Activated CD8-positive, alpha-beta T cell treated with anti-CD3 and anti-CD28 coated beads, Interleukin-2, amount 10 ng/mL, durations not matched to agents 7 days and 5 days (primary cell): Measurements from ENCODE around the gene IRAK1. TPM values are rescaled to one million over a fixed set of nuclear protein-coding genes. Genes with fewer than 3 reads are reported as not detected.

Source experiments
- ATAC-seq: fragments of 150-1000 bp; cut with Tn5 transposase; one replicate; pipeline ENCODE4 v1.10.0; 2021; ENCODE audit warnings: moderate library complexity
- CTCF ChIA-PET: fragments of 350-600 bp; sonication (Branson Sonifier 250); formaldehyde crosslinking; loops from one replicate; lab custom pipeline; 2021; ENCODE audit warnings: antibody characterized with exemption; lab: Charles Lee
- POLR2A ChIA-PET: fragments of 350-600 bp; sonication (Branson Sonifier 250); formaldehyde crosslinking; loops from one replicate; lab custom pipeline; 2021; ENCODE audit warnings: antibody characterized with exemption; lab: Charles Lee
- DNase-seq: peaks from one replicate; pipeline ENCODE4 v3.0.0-alpha.2; 2020
- H3K27ac Mint-ChIP-seq: one replicate; pipeline ENCODE4 v1.8.0; 2021; ENCODE audit warnings: mild to moderate bottlenecking, mixed read lengths
- H3K27me3 Mint-ChIP-seq: one replicate; pipeline ENCODE4 v1.8.0; 2021; ENCODE audit warnings: low read depth, mixed read lengths
- H3K36me3 Mint-ChIP-seq: one replicate; pipeline ENCODE4 v1.8.0; 2021; ENCODE audit warnings: low read depth, mixed read lengths
- H3K4me1 Mint-ChIP-seq: one replicate; pipeline ENCODE4 v1.8.0; 2021; ENCODE audit warnings: low read depth, mixed read lengths
- H3K4me3 Mint-ChIP-seq: one replicate; pipeline ENCODE4 v1.8.0; 2021; ENCODE audit warnings: mild to moderate bottlenecking, mixed read lengths
- H3K9me3 Mint-ChIP-seq: one replicate; pipeline ENCODE4 v1.8.0; 2022; ENCODE audit warnings: mixed read lengths; ENCODE audit not compliant: insufficient read depth
- total RNA-seq, 2 experiments: library from RNA; stranded (reverse); gene quantifications; one replicate each; pipeline ENCODE4 v1.2.3, GENCODE V29; 2021

Gene IRAK1
- total RNA-seq, 2 experiments from 2014 or later: 164 to 165 TPM

DNA sequence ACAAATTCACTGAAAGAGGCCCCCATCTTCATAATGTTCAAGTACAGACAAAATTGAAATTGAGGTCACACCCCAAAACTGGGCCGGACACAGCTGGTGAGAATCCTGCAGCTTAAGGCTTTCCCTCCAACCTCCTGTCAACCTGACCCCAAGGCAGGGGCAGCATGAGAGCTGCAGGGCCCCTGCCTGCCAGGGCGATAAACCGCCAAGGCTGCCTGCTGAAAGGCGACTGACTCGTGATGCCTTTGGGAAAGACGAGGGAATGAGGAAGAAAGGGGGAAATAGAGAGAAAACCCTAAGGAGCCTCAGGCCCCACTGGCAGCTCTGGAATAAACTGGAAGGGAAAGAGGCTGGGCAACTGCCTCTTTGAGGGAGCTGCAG is 7.3 kb upstream of the IRAK1 start:
- Mint-ChIP-seq H3K4me1 (peaks cover 8% of the 10 kb centered on the region), H3K27ac (no peak overlapping the region), H3K27me3 (no peaks in the 10 kb centered on the region), H3K36me3 (peaks cover 22% of the 10 kb centered on the region), H3K9me3 (no peaks in the 10 kb centered on the region), H3K4me3 (no peak overlapping the region)
- ChIA-PET POLR2A (interaction anchor here (0.6 kb wide), 1 partner anchor 53 kb away, joined by 3 read pairs; no protein-coding TSS in a partner anchor), CTCF (interaction anchor here (0.7 to 2.9 kb wide), 4 partner anchors 13 to 248 kb away, joined by 3 to 14 read pairs (median 3); no protein-coding TSS in a partner anchor)
- no peak for ATAC-seq
- no peak for DNase-seq

DNA sequence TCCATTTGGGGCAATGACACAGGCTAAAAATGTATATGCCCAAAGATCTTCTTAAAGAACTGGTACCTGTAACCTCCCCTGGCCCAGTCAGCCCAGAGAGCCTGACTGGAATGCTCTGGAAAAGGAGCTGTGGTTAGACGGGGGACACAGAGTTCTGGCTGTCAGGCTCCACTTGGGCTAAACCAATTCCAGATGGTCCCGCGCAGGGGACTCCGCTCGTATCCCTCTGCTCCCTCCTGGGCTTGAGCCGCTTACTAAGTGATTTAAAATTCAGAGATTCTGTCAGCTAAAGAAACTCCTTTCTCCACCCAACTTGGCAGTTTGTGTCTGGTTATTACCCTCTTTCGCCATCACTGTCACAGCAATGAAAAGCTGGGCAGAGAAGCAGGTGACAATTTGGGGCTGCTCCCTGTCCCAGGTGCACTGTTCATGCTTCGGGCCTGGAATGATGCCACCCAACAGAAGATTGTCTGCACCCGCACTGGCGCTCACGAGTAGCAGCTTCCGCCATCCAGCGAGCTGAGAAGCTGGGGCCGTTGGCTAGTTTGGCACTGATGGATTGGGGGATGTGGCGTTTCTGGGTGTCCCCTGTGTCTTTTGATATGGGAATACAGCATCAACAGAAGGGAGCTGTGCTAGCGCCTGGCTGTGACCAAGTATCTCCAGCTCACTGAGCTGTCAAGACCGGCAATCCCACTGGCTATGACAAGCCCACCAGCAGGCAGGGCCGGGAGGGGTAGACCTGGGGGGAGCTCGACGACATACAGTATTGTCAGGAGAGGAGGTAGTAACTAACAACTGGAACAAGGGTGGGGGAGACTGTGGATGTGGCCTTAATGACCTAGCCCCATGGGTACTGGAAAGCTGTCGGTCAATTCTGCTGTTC is 6.7 kb upstream of the IRAK1 start:
- ATAC-seq: no peak
- POLR2A ChIA-PET: interaction anchor here (0.6 kb wide), 1 partner anchor 64 kb away, joined by 3 read pairs; no protein-coding TSS in a partner anchor
- H3K36me3 Mint-ChIP-seq: peaks cover 15% of the 10 kb centered on the region

DNA sequence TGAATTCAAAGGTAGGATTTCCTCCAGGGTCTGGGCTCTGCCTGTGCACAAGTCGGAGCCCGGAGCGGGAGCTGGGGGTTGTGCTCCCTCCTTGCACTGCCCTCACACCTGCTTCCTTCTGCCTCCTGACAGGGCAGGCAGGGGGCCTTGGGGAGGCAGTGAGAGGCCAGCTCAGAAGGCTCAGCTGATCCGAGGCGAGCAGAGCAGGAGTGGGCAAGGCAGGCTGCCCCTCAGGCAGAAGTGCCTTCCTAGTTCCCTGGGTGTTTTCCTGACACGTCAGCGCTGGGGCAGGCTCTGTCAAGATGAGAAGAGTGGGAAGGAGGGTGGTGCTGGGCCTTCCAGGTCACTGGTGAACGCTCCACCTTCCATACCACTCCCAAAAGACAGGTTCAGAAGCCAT is 5.5 kb upstream of the IRAK1 start:
- CTCF ChIA-PET: no interaction called here
- H3K27ac Mint-ChIP-seq: no peak overlapping the region
- POLR2A ChIA-PET: no interaction called here

More for the DNA sequence above, 6.7 kb upstream of the IRAK1 start:
- no peaks in the 10 kb centered on the region for H3K27me3 Mint-ChIP-seq
- H3K4me3 Mint-ChIP-seq: no peak overlapping the region
- CTCF ChIA-PET: interaction anchor here (0.7 to 2.9 kb wide), 4 partner anchors 13 to 247 kb away, joined by 3 to 14 read pairs (median 3); no protein-coding TSS in a partner anchor
- no peak for DNase-seq
- no peak overlapping the region for H3K27ac Mint-ChIP-seq
- H3K9me3 Mint-ChIP-seq: no peaks in the 10 kb centered on the region
- peaks cover 8% of the 10 kb centered on the region for H3K4me1 Mint-ChIP-seq

DNA sequence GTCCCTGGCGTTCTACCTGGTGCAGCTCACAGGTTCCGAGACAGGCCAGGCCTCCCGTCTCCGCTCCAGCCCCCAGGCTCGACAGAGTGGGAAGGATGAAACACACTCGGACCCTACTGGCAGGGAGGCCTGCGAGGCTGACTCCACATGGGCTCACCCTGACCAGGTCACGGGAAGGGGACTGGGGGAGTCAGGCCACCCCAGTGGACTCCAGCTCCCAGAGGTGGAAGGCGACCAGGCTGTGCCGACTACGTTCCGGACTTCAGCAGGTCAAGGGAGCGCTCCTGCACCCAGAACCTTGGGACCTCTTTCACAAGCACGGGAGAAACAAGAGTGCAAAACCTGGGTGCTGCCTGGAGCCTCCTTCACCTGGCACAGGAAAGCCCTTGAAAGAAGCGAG is 4.6 kb upstream of the IRAK1 start:
- CTCF ChIA-PET: no interaction called here
- DNase-seq (no peak), ATAC-seq (no peak)
- Mint-ChIP-seq H3K36me3 (peaks cover 13% of the 10 kb centered on the region), H3K4me1 (peaks cover 14% of the 10 kb centered on the region), H3K4me3 (no peak overlapping the region), H3K9me3 (no peaks in the 10 kb centered on the region), H3K27me3 (no peaks in the 10 kb centered on the region), H3K27ac (no peak overlapping the region)
- POLR2A ChIA-PET: no interaction called here

More for the DNA sequence above, 5.5 kb upstream of the IRAK1 start:
- no peak overlapping the region for H3K4me3 Mint-ChIP-seq
- H3K27me3 Mint-ChIP-seq: no peaks in the 10 kb centered on the region
- no peaks in the 10 kb centered on the region for H3K9me3 Mint-ChIP-seq
- peaks cover 15% of the 10 kb centered on the region for H3K36me3 Mint-ChIP-seq
- H3K4me1 Mint-ChIP-seq: peaks cover 14% of the 10 kb centered on the region
- ATAC-seq: no peak
- DNase-seq: no peak

DNA sequence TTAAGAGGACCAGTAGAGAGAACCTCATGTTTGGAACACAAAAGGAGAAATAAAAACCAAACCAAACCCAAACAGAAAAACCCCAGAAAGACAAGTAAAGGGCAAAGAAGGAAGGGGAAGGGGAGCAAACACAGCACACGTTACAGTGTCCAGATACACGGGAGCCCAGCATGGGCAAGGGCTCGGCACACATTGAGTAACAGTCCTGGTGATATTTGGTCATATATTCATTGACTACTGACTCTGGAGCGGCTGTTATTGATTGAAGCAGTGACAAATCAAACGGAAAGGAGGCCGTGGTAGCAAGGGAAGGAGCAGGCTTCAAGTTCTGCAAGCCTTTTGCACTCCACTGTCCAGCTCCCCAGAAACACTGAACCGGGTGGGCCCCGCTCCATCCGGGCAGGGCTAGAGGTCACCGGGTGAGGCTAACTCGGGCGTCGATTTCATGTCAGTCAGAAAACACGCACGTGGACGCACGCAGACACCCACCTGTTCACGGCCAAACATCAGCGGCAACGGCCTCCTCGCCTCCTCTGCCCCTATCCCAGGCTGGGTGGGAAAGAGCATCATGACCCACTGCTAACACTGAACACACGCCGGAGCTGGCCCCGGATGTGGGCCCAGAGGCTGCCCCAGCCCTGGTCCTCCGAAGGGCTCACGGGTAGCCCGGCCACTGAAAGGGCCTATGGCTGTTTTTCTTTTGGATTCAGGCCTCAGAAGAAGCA is 3.7 kb upstream of the IRAK1 start:
- POLR2A ChIA-PET: interaction anchor here (0.6 kb wide), 1 partner anchor 894 kb away, joined by 4 read pairs; no protein-coding TSS in a partner anchor
- Mint-ChIP-seq H3K27me3 (no peaks in the 10 kb centered on the region), H3K36me3 (peaks cover 16% of the 10 kb centered on the region), H3K4me1 (peaks cover 10% of the 10 kb centered on the region), H3K4me3 (no peak overlapping the region), H3K27ac (peak overlapping the region; percentile 66), H3K9me3 (no peaks in the 10 kb centered on the region)
- CTCF ChIA-PET: no interaction called here
- no peak for DNase-seq
- ATAC-seq: no peak

DNA sequence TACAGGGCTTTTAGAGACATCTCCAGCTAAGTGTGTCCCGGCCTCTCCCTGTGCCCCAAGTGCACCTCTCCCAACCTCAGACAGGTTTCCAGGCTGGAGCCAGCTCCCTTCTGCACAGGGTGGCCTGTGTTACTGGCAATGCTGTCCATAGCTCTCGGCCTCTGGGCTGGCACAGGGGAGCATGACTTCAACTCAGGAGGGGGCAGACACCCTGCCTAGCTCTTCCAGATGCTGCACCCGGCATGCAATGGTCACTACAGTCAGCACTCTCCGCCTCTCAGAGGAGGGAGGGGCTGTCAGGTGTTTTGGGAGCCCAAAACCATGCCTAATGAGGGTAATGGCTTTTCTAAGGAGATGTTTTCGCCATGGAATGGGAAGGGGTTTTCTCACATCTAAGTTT is 2.4 kb upstream of the IRAK1 start:
- POLR2A ChIA-PET: no interaction called here
- no peak for DNase-seq
- ATAC-seq: no peak
- Mint-ChIP-seq H3K27me3 (no peaks in the 10 kb centered on the region), H3K4me3 (no peak overlapping the region), H3K27ac (no peak overlapping the region), H3K9me3 (no peaks in the 10 kb centered on the region), H3K36me3 (peaks cover 17% of the 10 kb centered on the region), H3K4me1 (peaks cover 10% of the 10 kb centered on the region)
- CTCF ChIA-PET: interaction anchor here (1.0 kb wide), 1 partner anchor 9 kb away, joined by 5 read pairs; no protein-coding TSS in a partner anchor

DNA sequence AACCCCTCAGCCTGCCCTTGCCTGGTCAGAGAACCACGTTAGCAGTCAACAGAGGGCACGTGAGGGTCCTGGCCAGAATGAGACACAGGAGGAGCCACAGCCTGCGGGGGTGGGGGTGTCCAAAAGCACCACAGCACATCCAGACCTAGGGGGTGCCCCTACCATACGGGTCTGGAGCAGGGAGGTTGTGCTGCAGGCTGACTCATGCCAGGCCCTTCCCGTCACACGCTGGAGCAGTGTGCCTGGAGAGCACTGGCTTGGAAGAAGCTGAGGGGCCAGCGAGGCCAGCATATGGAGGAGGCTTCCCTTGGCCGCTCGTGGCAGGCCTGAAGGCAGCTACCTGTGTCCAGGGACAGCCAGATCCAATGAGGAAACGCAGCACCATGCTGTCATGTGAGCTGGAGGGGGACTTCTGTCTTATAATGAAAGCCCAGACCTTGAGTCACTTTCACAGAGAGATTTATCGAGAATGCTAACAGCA is 1.5 kb upstream of the IRAK1 start:
- ChIA-PET CTCF (interaction anchor here (1.3 kb wide), 2 partner anchors 15 to 30 kb away, joined by 4 read pairs; no protein-coding TSS in a partner anchor), POLR2A (interaction anchor here (1.1 to 1.2 kb wide), 4 partner anchors 48 to 96 kb away, joined by 3 to 6 read pairs (median 4); partner anchors contain the start of genes HCFC1 and TMEM187)
- DNase-seq (no peak), ATAC-seq (no peak)
- Mint-ChIP-seq H3K27me3 (no peaks in the 10 kb centered on the region), H3K4me3 (no peak overlapping the region), H3K9me3 (no peaks in the 10 kb centered on the region), H3K27ac (peak overlapping the region; percentile 93), H3K4me1 (peaks cover 10% of the 10 kb centered on the region), H3K36me3 (peaks cover 21% of the 10 kb centered on the region)

DNA sequence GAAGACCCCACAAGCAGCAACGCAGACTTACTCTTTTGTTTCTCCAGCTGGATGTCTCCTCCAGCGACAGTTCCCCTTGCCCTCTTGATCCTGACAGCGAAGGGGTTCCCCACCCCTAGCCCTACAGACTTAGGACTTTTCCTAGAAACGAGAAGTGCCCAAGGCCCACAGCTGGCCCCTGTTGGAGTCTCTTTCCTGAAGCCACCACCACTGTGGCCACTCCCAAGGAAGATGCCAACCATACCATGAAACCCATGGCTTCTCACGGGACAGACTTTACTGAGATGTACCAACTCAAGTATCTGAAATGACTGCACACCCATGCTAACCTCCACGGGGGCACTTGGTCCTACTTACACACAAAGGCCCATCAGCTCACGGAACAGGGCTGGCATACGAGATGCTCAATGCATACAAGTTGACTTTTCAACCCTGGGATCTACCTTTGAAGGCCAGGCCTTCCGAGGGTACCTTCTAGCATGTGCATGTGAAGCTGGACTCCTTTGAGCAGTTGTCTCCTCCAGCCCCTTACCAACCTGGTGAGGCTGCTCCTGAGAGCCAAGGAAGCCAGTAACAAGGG is 924 bp upstream of the IRAK1 start:
- H3K9me3 Mint-ChIP-seq: no peaks in the 10 kb centered on the region
- no peaks in the 10 kb centered on the region for H3K27me3 Mint-ChIP-seq
- H3K36me3 Mint-ChIP-seq: peaks cover 26% of the 10 kb centered on the region
- DNase-seq (no peak), ATAC-seq (no peak)
- CTCF ChIA-PET: interaction anchor here (1.2 to 1.6 kb wide), 4 partner anchors 16 to 72 kb away, joined by 4 to 5 read pairs (median 4); no protein-coding TSS in a partner anchor
- peak overlapping the region; percentile 87 for H3K4me3 Mint-ChIP-seq
- peaks cover 15% of the 10 kb centered on the region for H3K4me1 Mint-ChIP-seq
- peak overlapping the region; percentile 93 for H3K27ac Mint-ChIP-seq
- POLR2A ChIA-PET: interaction anchor here (0.8 to 2.8 kb wide), 7 partner anchors 9 to 96 kb away, joined by 3 to 11 read pairs (median 4); partner anchors contain the start of genes ARHGAP4, HCFC1 and TMEM187

DNA sequence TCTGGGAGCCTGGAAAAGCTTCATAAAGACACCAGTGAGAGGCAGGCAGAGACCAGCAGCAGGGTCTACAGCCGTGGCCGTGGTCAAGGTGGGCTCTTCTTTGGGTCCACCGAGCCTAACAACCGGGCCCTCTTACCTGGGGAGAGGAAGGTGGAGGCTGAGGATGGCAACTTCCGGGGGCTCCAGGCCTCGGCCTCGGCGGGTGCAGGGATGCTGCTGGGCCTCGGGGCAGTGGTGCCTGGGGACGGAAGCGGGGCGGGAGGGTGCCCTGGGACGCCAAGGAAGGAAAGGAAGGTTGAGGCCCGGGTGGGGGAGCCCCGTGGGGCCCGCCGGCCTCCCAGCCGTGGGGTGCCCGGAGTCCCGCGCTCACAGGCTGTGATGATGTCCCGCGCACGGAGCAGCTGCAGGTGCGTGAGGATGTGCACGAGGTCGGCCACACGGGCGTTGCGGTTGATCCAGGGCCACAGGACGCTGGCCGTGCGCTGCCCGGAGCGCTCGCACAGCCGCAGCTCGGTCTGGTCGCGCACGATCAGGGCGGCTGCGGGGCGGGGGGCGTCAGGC is 561 bp downstream of the IRAK1 start:
- peak overlapping the region; percentile 87 for H3K27ac Mint-ChIP-seq
- peak overlapping the region; percentile 83 for H3K4me3 Mint-ChIP-seq
- H3K4me1 Mint-ChIP-seq: peaks cover 25% of the 10 kb centered on the region
- H3K9me3 Mint-ChIP-seq: no peaks in the 10 kb centered on the region
- DNase-seq: peak; percentile 38
- ChIA-PET CTCF (interaction anchor here (1.0 to 1.6 kb wide), 2 partner anchors 22 to 27 kb away, joined by 3 to 4 read pairs; no protein-coding TSS in a partner anchor), POLR2A (interaction anchor here (1.5 to 2.8 kb wide), 2 partner anchors 34 to 48 kb away, joined by 8 to 11 read pairs; partner anchors contain the start of genes HCFC1 and TMEM187)
- no peaks in the 10 kb centered on the region for H3K27me3 Mint-ChIP-seq
- ATAC-seq: peak; percentile 17
- peaks cover 36% of the 10 kb centered on the region for H3K36me3 Mint-ChIP-seq

DNA sequence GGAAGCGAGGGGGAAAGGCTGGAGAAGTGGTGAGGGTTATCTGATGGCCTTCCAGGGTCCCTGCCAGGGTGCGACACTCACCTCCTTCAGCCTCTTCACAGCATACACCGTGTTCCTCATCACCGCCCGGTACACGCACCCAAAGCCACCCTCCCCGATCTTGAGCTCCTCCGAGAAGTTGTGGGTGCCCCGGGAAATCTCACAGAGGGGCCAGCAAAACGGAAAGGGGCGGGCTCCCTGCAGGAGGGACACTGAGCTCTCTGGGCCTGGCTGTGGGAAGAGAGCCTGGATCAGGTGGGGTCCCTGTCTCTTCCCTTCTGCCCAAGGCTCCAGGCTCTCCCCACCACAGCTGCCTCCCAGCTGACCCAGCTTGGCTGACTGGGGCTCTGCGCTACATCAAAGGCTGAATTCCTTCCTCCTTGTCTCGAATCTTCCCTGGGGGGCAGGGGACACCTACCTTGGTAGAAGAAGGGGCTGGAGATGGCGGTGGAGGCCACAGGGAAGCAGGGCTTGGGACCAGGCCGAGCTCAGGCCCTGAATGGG is 1.1 kb downstream of the IRAK1 start:
- Mint-ChIP-seq H3K4me3 (peak overlapping the region; percentile 83), H3K27me3 (no peaks in the 10 kb centered on the region), H3K36me3 (peaks cover 37% of the 10 kb centered on the region), H3K4me1 (peaks cover 27% of the 10 kb centered on the region), H3K27ac (peak overlapping the region; percentile 87), H3K9me3 (no peaks in the 10 kb centered on the region)
- ChIA-PET CTCF (interaction anchor here (0.6 to 1.0 kb wide), 2 partner anchors 23 to 45 kb away, joined by 3 read pairs; no protein-coding TSS in a partner anchor), POLR2A (interaction anchor here (1.5 to 2.8 kb wide), 2 partner anchors 33 to 47 kb away, joined by 8 to 11 read pairs; partner anchors contain the start of genes HCFC1 and TMEM187)
- DNase-seq: no peak
- ATAC-seq: no peak
